B cell (primary cell): ENCODE measurements around the gene IRS1. TPM values are rescaled to one million over a fixed set of nuclear protein-coding genes. Genes with fewer than 3 reads are reported as not detected.

Experiments
- ATAC-seq: fragments of 200-7000 bp; cut with Tn5 transposase; one replicate; pipeline ENCODE4 v1.10.0; 2021; ENCODE audit warnings: low read depth, mild to moderate bottlenecking, moderate number of reproducible peaks, moderate library complexity
- CTCF ChIA-PET: fragments of 350-600 bp; sonication (Branson Sonifier 250); formaldehyde crosslinking; loops from one replicate; lab custom pipeline; 2021; ENCODE audit warnings: antibody characterized with exemption, inconsistent platforms; lab: Charles Lee
- POLR2A ChIA-PET: fragments of 350-600 bp; sonication (Branson Sonifier 250); formaldehyde crosslinking; loops from one replicate; lab custom pipeline; 2021; ENCODE audit warnings: antibody characterized with exemption; lab: Charles Lee
- DNase-seq: peaks from one replicate; pipeline ENCODE4 v3.0.0; 2013
- H2AFZ ChIP-seq: 2 replicates; pipeline ENCODE4 v1.6.1; 2012; ENCODE audit warnings: mild to moderate bottlenecking, low read depth, low read length; ENCODE audit not compliant: insufficient read depth, poor library complexity, severe bottlenecking
- H3K27ac ChIP-seq, 2 donors: 1 replicate in 1 of 2; 2 replicates in 1 of 2; pipeline ENCODE4 v1.5.1; 2012 to 2013; ENCODE audit warnings: low read length in 2 of 2, mild to moderate bottlenecking in 2 of 2, moderate library complexity in 1 of 2
- H3K27me3 ChIP-seq, 4 experiments: fragments of 200-600 bp in 1 of 4; sonication (generic) in 1 of 4; replicated peaks in 1 of 4; 1 replicate in 2 of 4; 2 replicates in 2 of 4; pipeline versions ENCODE4 v1.6.1 to v1.7.0; 2013 to 2016; ENCODE audit warnings: low read length in 3 of 4, mild to moderate bottlenecking in 2 of 4, mixed read lengths in 1 of 4, moderate library complexity in 1 of 4; ENCODE audit not compliant: insufficient read depth in 4 of 4, control insufficient read depth in 3 of 4; ENCODE audit errors: control extremely low read depth in 1 of 4
- H3K36me3 ChIP-seq, 2 experiments: replicated peaks in 1 of 2; 1 replicate in 1 of 2; 2 replicates in 1 of 2; pipeline versions ENCODE4 v1.6.1 to v1.7.1; 2013; ENCODE audit warnings: low read length in 1 of 2; ENCODE audit not compliant: insufficient read depth in 2 of 2, control insufficient read depth in 1 of 2; ENCODE audit errors: control extremely low read depth in 1 of 2, extremely low read depth in 1 of 2
- H3K4me1 ChIP-seq, 2 donors: fragments of 200-600 bp in 1 of 2; sonication (generic) in 1 of 2; 1 replicate in 1 of 2; 2 replicates in 1 of 2; pipeline versions ENCODE4 v1.5.1 to v1.6.1; 2013 to 2017; ENCODE audit warnings: low read length in 2 of 2; ENCODE audit not compliant: control insufficient read depth in 2 of 2, insufficient read depth in 2 of 2
- H3K4me2 ChIP-seq: replicated peaks from 2 replicates; pipeline ENCODE3; 2012; ENCODE audit warnings: mild to moderate bottlenecking, low read depth, low read length; ENCODE audit not compliant: poor library complexity, severe bottlenecking
- H3K4me3 ChIP-seq, 5 experiments: fragments of 200-600 bp in 1 of 5; sonication (generic) in 1 of 5; 1 replicate in 3 of 5; 2 replicates in 2 of 5; pipeline versions ENCODE4 v1.5.1 to v1.7.0; 2011 to 2016; ENCODE audit warnings: low read length in 4 of 5, mild to moderate bottlenecking in 4 of 5, low read depth in 2 of 5, control low read depth in 1 of 5, moderate library complexity in 1 of 5; ENCODE audit not compliant: insufficient read depth in 1 of 5; ENCODE audit errors: control extremely low read depth in 1 of 5, extremely low read depth in 1 of 5
- H3K79me2 ChIP-seq: fragments of 200-600 bp; sonication (generic); one replicate; pipeline ENCODE4 v1.6.0; 2016; ENCODE audit warnings: low read length; ENCODE audit not compliant: control insufficient read depth, insufficient read depth
- H3K9ac ChIP-seq: fragments of 200-600 bp; sonication (generic); 2 replicates; pipeline ENCODE4 v1.6.1; 2017; ENCODE audit warnings: mild to moderate bottlenecking, low read length, moderate library complexity
- H3K9me3 ChIP-seq, 3 donors: one replicate each; pipeline versions ENCODE4 v1.6.1 to v1.7.1; 2013; ENCODE audit warnings: low read length in 2 of 3; ENCODE audit not compliant: control insufficient read depth in 2 of 3, insufficient read depth in 1 of 3; ENCODE audit errors: control extremely low read depth in 1 of 3
- H4K20me1 ChIP-seq: 2 replicates; pipeline ENCODE4 v1.6.0; 2012; ENCODE audit warnings: mild to moderate bottlenecking, low read length; ENCODE audit not compliant: insufficient read depth, control insufficient read depth, poor library complexity, severe bottlenecking
- H3K27ac Mint-ChIP-seq: one replicate; pipeline ENCODE4 v1.8.0; 2021; ENCODE audit warnings: mixed read lengths
- H3K27me3 Mint-ChIP-seq: one replicate; pipeline ENCODE4 v1.8.0; 2021; ENCODE audit warnings: mixed read lengths
- H3K4me1 Mint-ChIP-seq: one replicate; pipeline ENCODE4 v1.8.0; 2021; ENCODE audit warnings: mixed read lengths
- H3K4me3 Mint-ChIP-seq: one replicate; pipeline ENCODE4 v1.8.0; 2021; ENCODE audit warnings: mixed read lengths
- H3K9me3 Mint-ChIP-seq: one replicate; pipeline ENCODE4 v1.8.0; 2022; ENCODE audit warnings: mixed read lengths; ENCODE audit not compliant: insufficient read depth
- EZH2 ChIP-seq: IDR thresholded peaks from 2 replicates; pipeline ENCODE4 v1.6.1; 2012; ENCODE audit warnings: borderline replicate concordance, low read depth, mild to moderate bottlenecking, moderate library complexity, low read length; ENCODE audit not compliant: insufficient read depth, poor library complexity, severe bottlenecking
- WGBS: methylation state at CpG from one replicate; pipeline ENCODE4 v1.1.5; 2013; ENCODE audit warnings: missing lambda C conversion rate; ENCODE audit not compliant: insufficient coverage; 5-methylcytosine and 5-hydroxymethylcytosine counted together
- intact Hi-C: fragments of 100-400 bp; cut with micrococcal nuclease; formaldehyde crosslinking; loops from one replicate; pipeline ENCODE4 v1.10.0; 2022
- polyA plus RNA-seq: library from polyadenylated mRNA; depleted of rRNA; stranded (reverse); fragments of >200 nt; gene quantifications from 2 replicates; pipeline ENCODE4 v1.2.3, GENCODE V29; 2012
- total RNA-seq, 2 donors: library from RNA; stranded (reverse); fragments of 120-200 nt in 1 of 2; gene quantifications; 1 replicate in 1 of 2; 2 replicates in 1 of 2; pipeline versions ENCODE4 v1.2.3 to v1.2.4, GENCODE V29; 2013 to 2022
- TF ChIP-seq, protein P1 (sequence below): fragments of 200-600 bp; IDR thresholded peaks from one replicate; pipeline ENCODE4 v1.8.0; 2022; ENCODE audit warnings: antibody characterized with exemption, mild to moderate bottlenecking

Gene IRS1
- total and polyA plus RNA-seq, 2 donors (not counting 1 experiment from before 2014, with no cell fraction given), result 3.8 to 11.9 TPM

DNA sequence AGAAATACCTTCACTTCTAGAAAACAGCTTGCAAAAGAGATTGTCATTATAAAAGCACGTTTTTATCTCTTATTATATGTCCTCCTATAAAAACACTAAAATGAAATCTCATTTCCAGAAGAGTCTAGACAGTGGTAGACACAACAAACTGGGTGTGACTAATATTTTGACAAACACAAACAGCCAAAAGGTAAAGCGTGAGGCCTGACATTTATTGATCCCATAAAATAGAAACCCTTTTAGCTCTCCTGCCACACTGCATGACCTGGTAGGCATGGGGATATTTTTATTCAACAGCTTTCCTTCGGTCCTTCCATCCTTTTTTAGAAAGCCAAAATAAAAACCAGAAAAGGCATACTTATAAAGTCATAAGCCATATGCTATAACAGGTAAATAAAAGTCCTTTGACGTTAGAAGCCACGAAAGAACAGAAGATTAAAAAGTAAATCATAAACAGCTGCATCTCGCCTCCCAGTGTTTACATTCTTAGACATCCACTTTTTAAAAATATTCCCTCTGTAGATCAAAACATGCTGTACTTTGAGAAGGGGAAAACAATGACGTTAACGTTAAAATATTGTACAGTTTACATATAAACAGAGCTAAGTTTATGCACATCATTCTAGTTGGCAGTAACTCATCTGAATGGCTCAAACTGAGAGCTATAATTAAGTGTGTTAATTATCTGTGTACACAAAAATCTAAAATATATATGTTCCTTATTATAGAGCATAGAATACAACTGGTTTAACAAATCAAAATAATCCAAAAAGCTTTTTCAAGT is 44.6 kb downstream of the IRS1 start:
- Histone ChIP-seq H3K9me3 (no peaks in the 10 kb centered on the region), H3K79me2 (no peaks in the 10 kb centered on the region), H3K9ac (no peak overlapping the region), H3K27ac (no peak overlapping the region), H3K36me3 (no peaks in the 10 kb centered on the region), H3K4me3 (no peak overlapping the region), H3K4me2 (no peak overlapping the region), H3K4me1 (no peaks in the 10 kb centered on the region), H4K20me1 (no peaks in the 10 kb centered on the region), H3K27me3 (no peaks in the 10 kb centered on the region), H2AFZ (no peak overlapping the region)
- ChIA-PET CTCF (no interaction called here), POLR2A (no interaction called here)
- Mint-ChIP-seq H3K27me3 (no peaks in the 10 kb centered on the region), H3K27ac (no peak overlapping the region), H3K9me3 (no peaks in the 10 kb centered on the region), H3K4me1 (peaks cover 6% of the 10 kb centered on the region), H3K4me3 (no peak overlapping the region)
- TF ChIP-seq EZH2, result no peak
- TF ChIP-seq, protein P1, sequence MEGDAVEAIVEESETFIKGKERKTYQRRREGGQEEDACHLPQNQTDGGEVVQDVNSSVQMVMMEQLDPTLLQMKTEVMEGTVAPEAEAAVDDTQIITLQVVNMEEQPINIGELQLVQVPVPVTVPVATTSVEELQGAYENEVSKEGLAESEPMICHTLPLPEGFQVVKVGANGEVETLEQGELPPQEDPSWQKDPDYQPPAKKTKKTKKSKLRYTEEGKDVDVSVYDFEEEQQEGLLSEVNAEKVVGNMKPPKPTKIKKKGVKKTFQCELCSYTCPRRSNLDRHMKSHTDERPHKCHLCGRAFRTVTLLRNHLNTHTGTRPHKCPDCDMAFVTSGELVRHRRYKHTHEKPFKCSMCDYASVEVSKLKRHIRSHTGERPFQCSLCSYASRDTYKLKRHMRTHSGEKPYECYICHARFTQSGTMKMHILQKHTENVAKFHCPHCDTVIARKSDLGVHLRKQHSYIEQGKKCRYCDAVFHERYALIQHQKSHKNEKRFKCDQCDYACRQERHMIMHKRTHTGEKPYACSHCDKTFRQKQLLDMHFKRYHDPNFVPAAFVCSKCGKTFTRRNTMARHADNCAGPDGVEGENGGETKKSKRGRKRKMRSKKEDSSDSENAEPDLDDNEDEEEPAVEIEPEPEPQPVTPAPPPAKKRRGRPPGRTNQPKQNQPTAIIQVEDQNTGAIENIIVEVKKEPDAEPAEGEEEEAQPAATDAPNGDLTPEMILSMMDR, result no peak
- 100% methylated on average over 1 of the region's 8 CpGs for WGBS
- ATAC-seq, result no peak
- DNase-seq, result no peak
- intact Hi-C loops, result no loop called here

DNA sequence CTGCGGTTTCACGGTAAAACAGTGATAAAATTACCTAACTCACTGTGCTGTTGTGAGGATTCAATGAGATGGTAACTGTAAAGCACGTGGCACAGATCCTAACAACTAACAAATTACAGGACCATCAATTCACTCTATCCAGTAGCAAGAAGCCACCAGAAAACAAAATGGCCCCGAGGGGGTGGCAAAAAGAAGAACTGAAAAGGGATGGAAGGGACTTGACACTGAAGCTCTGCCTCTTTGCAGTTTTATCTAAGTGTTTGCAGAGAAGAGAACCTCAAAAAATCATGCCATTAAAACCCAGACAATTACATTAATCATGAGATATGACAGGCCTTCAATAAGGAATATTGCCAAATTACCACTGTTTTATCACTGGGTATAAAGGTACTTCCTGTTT is 46.7 kb downstream of the IRS1 start:
- ChIA-PET POLR2A (interaction anchor here (0.6 kb wide), 1 partner anchor 20 kb away, joined by 6 read pairs; no protein-coding TSS in a partner anchor), CTCF (no interaction called here)
- Histone ChIP-seq H3K4me3 (no peak overlapping the region), H3K9ac (no peak overlapping the region), H3K27me3 (no peaks in the 10 kb centered on the region), H3K36me3 (no peaks in the 10 kb centered on the region), H2AFZ (no peak overlapping the region), H3K79me2 (no peaks in the 10 kb centered on the region), H3K27ac (no peak overlapping the region), H3K4me1 (no peaks in the 10 kb centered on the region), H4K20me1 (no peaks in the 10 kb centered on the region), H3K4me2 (no peak overlapping the region), H3K9me3 (no peaks in the 10 kb centered on the region)
- no peaks in the 10 kb centered on the region for H3K9me3 Mint-ChIP-seq
- TF ChIP-seq, protein P1, result no peak
- no peak for TF ChIP-seq EZH2
- no peak overlapping the region for H3K4me3 Mint-ChIP-seq
- no peaks in the 10 kb centered on the region for H3K27me3 Mint-ChIP-seq
- intact Hi-C loops, result no loop called here
- ATAC-seq, result no peak
- peaks cover 4% of the 10 kb centered on the region for H3K4me1 Mint-ChIP-seq
- no peak for DNase-seq
- H3K27ac Mint-ChIP-seq, result no peak overlapping the region
- WGBS, result no CpG with 5 or more reads among the region's 4 CpGs
